ENCODE results near the gene SND1.

SND1 gene

GRCh38 chr7:127678337-127678736 is 26.3 kb downstream of the SND1 start:
- CTCF ChIA-PET, result no interaction called here
- no peak for TF ChIP-seq ELF4 (IDR thresholded peaks at IDR 0.05)
- TF ChIP-seq L3MBTL2 (conservative IDR thresholded peaks at IDR 0.05), result no peak
- TF ChIP-seq FOXA1 (IDR thresholded peaks at IDR 0.05), result no peak
- no peak for TF ChIP-seq FOXK2 (IDR thresholded peaks at IDR 0.05)
- no peak for TF ChIP-seq PKNOX1 (IDR thresholded peaks at IDR 0.05)
- no peak for TF ChIP-seq FOXM1 (IDR thresholded peaks at IDR 0.05; ENCODE audit: borderline replicate concordance)
- no peak for TF ChIP-seq NFRKB (IDR thresholded peaks at IDR 0.05)
- no peak for TF ChIP-seq HDGF (IDR thresholded peaks at IDR 0.05; ENCODE audit: borderline replicate concordance)
- TF ChIP-seq ARNT (IDR thresholded peaks at IDR 0.05), result no peak
- TF ChIP-seq SUZ12 (IDR thresholded peaks at IDR 0.05), result no peak
- TF ChIP-seq ZNF384 (IDR thresholded peaks at IDR 0.05), result no peak
- TF ChIP-seq BHLHE40 (IDR thresholded peaks at IDR 0.05; ENCODE audit: borderline replicate concordance), result no peak
- no peak for TF ChIP-seq SP1 (IDR thresholded peaks at IDR 0.05)
- no peak for TF ChIP-seq TARDBP (IDR thresholded peaks at IDR 0.05)
- POLR2A ChIA-PET, result no interaction called here
- no peak for DNase-seq (ENCODE audit: extremely low spot score)

GRCh38 chr7:127678947-127679346 is 27.0 kb downstream of the SND1 start:
- ChIA-PET POLR2A (no interaction called here), CTCF (no interaction called here)
- DNase-seq (ENCODE audit: extremely low spot score), result no peak
- TF ChIP-seq L3MBTL2 (conservative IDR thresholded peaks at IDR 0.05), result no peak
- TF ChIP-seq SP1 (IDR thresholded peaks at IDR 0.05), result no peak
- no peak for TF ChIP-seq PKNOX1 (IDR thresholded peaks at IDR 0.05)
- no peak for TF ChIP-seq ARNT (IDR thresholded peaks at IDR 0.05)
- TF ChIP-seq ZNF384 (IDR thresholded peaks at IDR 0.05), result no peak
- no peak for TF ChIP-seq FOXK2 (IDR thresholded peaks at IDR 0.05)
- no peak for TF ChIP-seq HDGF (IDR thresholded peaks at IDR 0.05; ENCODE audit: borderline replicate concordance)
- no peak for TF ChIP-seq BHLHE40 (IDR thresholded peaks at IDR 0.05; ENCODE audit: borderline replicate concordance)
- TF ChIP-seq NFRKB (IDR thresholded peaks at IDR 0.05), result no peak
- TF ChIP-seq FOXM1 (IDR thresholded peaks at IDR 0.05; ENCODE audit: borderline replicate concordance), result no peak
- no peak for TF ChIP-seq CTBP1 (IDR thresholded peaks at IDR 0.05; ENCODE audit: borderline replicate concordance)
- TF ChIP-seq SUZ12 (IDR thresholded peaks at IDR 0.05), result no peak
- no peak for TF ChIP-seq ELF4 (IDR thresholded peaks at IDR 0.05)

GRCh38 chr7:127680983-127681382 is 29.0 kb downstream of the SND1 start:
- no peak for DNase-seq (ENCODE audit: extremely low spot score)
- TF ChIP-seq SUZ12 (IDR thresholded peaks at IDR 0.05) (no peak), FOXA1 (IDR thresholded peaks at IDR 0.05) (no peak), BHLHE40 (IDR thresholded peaks at IDR 0.05; ENCODE audit: borderline replicate concordance) (no peak), ARNT (IDR thresholded peaks at IDR 0.05) (no peak), LEF1 (IDR thresholded peaks at IDR 0.05; ENCODE audit: borderline replicate concordance) (no peak), NFRKB (IDR thresholded peaks at IDR 0.05) (no peak)
- POLR2A ChIA-PET, result no interaction called here
- CTCF ChIA-PET, result no interaction called here

GRCh38 chr7:127682140-127682539 is 30.1 kb downstream of the SND1 start:
- TF ChIP-seq ARNT (IDR thresholded peaks at IDR 0.05) (no peak), ZNF384 (IDR thresholded peaks at IDR 0.05) (no peak), LEF1 (IDR thresholded peaks at IDR 0.05; ENCODE audit: borderline replicate concordance) (no peak), SP1 (IDR thresholded peaks at IDR 0.05) (no peak)
- POLR2A ChIA-PET, result no interaction called here
- no peak for DNase-seq (ENCODE audit: extremely low spot score)
- CTCF ChIA-PET, result no interaction called here

GRCh38 chr7:127683776-127684681 is 32.0 kb downstream of the SND1 start:
- ChIA-PET POLR2A (no interaction called here), CTCF (no interaction called here)
- DNase-seq (ENCODE audit: extremely low spot score), result no peak
- TF ChIP-seq ARNT (IDR thresholded peaks at IDR 0.05) (no peak), SP1 (IDR thresholded peaks at IDR 0.05) (no peak), ELF4 (IDR thresholded peaks at IDR 0.05) (no peak), SUZ12 (IDR thresholded peaks at IDR 0.05) (no peak), ZNF384 (IDR thresholded peaks at IDR 0.05) (no peak), FOXK2 (IDR thresholded peaks at IDR 0.05) (no peak), TARDBP (IDR thresholded peaks at IDR 0.05) (no peak), FOXA1 (IDR thresholded peaks at IDR 0.05) (no peak), L3MBTL2 (conservative IDR thresholded peaks at IDR 0.05) (no peak), LEF1 (IDR thresholded peaks at IDR 0.05; ENCODE audit: borderline replicate concordance) (no peak), CTBP1 (IDR thresholded peaks at IDR 0.05; ENCODE audit: borderline replicate concordance) (no peak), NFRKB (IDR thresholded peaks at IDR 0.05) (no peak), FOXM1 (IDR thresholded peaks at IDR 0.05; ENCODE audit: borderline replicate concordance) (no peak)

- ChIA-PET CTCF (no interaction called here), POLR2A (no interaction called here)
- TF ChIP-seq PKNOX1 (IDR thresholded peaks at IDR 0.05) (no peak), HDGF (IDR thresholded peaks at IDR 0.05; ENCODE audit: borderline replicate concordance) (no peak), ARNT (IDR thresholded peaks at IDR 0.05) (no peak), ZNF384 (IDR thresholded peaks at IDR 0.05) (no peak), TARDBP (IDR thresholded peaks at IDR 0.05) (no peak), NFRKB (IDR thresholded peaks at IDR 0.05) (no peak), BHLHE40 (IDR thresholded peaks at IDR 0.05; ENCODE audit: borderline replicate concordance) (no peak), SUZ12 (IDR thresholded peaks at IDR 0.05) (no peak), CTBP1 (IDR thresholded peaks at IDR 0.05; ENCODE audit: borderline replicate concordance) (no peak), FOXM1 (IDR thresholded peaks at IDR 0.05; ENCODE audit: borderline replicate concordance) (no peak), ELF4 (IDR thresholded peaks at IDR 0.05) (no peak)
- no peak for DNase-seq (ENCODE audit: extremely low spot score)
Measured at GRCh38 chr7:127689194-127689772, 37.3 kb downstream of the SND1 start.
